Erythroblast (primary cell): ENCODE results near the gene ZEB2.

ENCODE experiments used
- GATA1 ChIP-seq: IDR thresholded peaks from 2 replicates; pipeline ENCODE4 v1.6.1; 2011; ENCODE audit warnings: low read depth, mild to moderate bottlenecking, control low read depth, low read length, moderate library complexity
- POLR2A ChIP-seq: IDR thresholded peaks from 2 replicates; pipeline ENCODE4 v1.6.1; 2011; ENCODE audit warnings: mild to moderate bottlenecking, low read length

GRCh38 chr2:144403933-144404332 lies 116.0 kb downstream of the ZEB2 start:
- no peak for TF ChIP-seq POLR2A
- TF ChIP-seq GATA1: no peak
